H1 (cell line): ENCODE results near the gene PPARA. TPM values are rescaled to one million over a fixed set of nuclear protein-coding genes. Genes with fewer than 3 reads are reported as not detected.

ENCODE experiments used
- POLR2A ChIP-seq, 2 experiments: IDR thresholded peaks; 1 replicate in 1 of 2; 2 replicates in 1 of 2; pipeline ENCODE4 v1.6.1; 2011; ENCODE audit warnings: low read depth in 2 of 2, low read length in 2 of 2, mild to moderate bottlenecking in 2 of 2; ENCODE audit errors: control extremely low read depth in 1 of 2
- polyA plus RNA-seq, 7 experiments: library from polyadenylated mRNA; depleted of rRNA in 3 of 7; stranded (reverse) in 5 of 7; unstranded in 2 of 7; fragments of >200 nt in 5 of 7; fragments of 200-250 nt in 2 of 7; gene quantifications; 1 replicate in 5 of 7; 2 replicates in 1 of 7; 4 replicates in 1 of 7; pipeline versions ENCODE4 v1.2.1 to v1.2.3, GENCODE V29; 2011 to 2013; ENCODE audit warnings: missing spikeins in 2 of 7, mixed read lengths in 2 of 7
- total RNA-seq: library from RNA; stranded (reverse); fragmentation: NEBNext Ultra II Directional; extraction: Animal tissue kit (Norgen Biotek cat#: 25700); gene quantifications from 2 replicates; pipeline ENCODE4 v1.2.1, GENCODE V29; 2021

The PPARA gene
- total and polyA plus RNA-seq, 2 of the 8 experiments (the other 6 are each of a cell fraction or from before 2014, with no cell fraction given): 3.1 to 8.2 TPM

GRCh38 chr22:46149512-46150033, 753 bp upstream of the PPARA start (continued):
- TF ChIP-seq POLR2A (IDR thresholded peaks at IDR 0.05; ENCODE audit: control extremely low read depth in 1 of 2, low read depth in 2 of 2, low read length in 2 of 2): peak in 1 of 2 experiments; percentile 30; a peak in 1 of 3 replicates
- TF ChIP-seq, all 59 proteins: peak for 6
